Measurements from ENCODE around the gene ALPK1.

DNA sequence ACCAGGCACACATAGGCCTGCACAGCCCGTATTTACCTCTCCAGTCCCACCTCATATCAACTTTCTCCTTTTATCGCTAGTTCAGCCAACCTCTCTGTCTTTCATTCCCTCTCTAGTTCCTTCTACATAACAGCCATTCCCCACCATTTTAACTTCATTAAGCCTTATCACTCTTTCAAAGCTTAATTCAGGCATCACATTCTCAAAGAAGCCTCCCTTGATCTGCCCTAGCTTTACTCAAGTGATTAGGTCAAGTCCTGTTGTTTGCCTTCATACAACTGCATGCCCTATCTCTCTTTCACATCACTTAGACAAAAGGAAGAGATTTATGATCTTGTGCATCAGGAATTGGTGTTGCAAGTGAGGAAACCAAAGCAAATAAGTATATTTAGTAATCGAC, 74.2 kb downstream of the ALPK1 start:
- TF ChIP-seq RAD21 (IDR thresholded peaks at IDR 0.05; ENCODE audit: low read depth) (no peak), REST (IDR thresholded peaks at IDR 0.05; ENCODE audit: low read depth) (no peak), CEBPB (IDR thresholded peaks at IDR 0.05) (no peak), EP300 (IDR thresholded peaks at IDR 0.05; ENCODE audit: borderline replicate concordance) (no peak), FOXM1 (IDR thresholded peaks at IDR 0.05; ENCODE audit: borderline replicate concordance, low read depth) (no peak), EGR1 (IDR thresholded peaks at IDR 0.05) (no peak), TAF1 (IDR thresholded peaks at IDR 0.05; ENCODE audit: low read depth) (no peak)
- TF ChIP-seq, protein P1, sequence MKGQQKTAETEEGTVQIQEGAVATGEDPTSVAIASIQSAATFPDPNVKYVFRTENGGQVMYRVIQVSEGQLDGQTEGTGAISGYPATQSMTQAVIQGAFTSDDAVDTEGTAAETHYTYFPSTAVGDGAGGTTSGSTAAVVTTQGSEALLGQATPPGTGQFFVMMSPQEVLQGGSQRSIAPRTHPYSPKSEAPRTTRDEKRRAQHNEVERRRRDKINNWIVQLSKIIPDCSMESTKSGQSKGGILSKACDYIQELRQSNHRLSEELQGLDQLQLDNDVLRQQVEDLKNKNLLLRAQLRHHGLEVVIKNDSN (IDR thresholded peaks at IDR 0.05) = no peak

Measured in Ishikawa (cell line).